Measurements from ENCODE around the gene MARCHF10.

Gene MARCHF10

DNA sequence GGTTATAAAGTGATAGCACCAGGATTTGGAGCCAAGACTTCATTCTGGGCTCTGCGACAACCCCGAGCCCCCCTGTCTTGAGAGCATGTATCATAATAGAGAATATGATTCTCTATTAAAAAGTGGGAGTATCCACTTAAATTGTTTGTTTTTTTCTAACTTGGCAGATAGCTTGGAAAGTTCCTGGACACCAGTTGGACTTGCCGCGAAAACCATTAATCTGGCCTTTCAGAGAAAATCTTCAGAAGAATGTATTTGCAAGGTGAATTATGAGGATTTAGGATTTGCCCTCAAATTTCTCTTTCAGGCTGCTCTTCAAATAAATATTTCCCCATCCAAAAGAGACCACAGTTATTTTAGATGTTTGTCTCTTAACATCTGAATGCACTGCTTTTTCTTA lies 53.5 kb downstream of the MARCHF10 start:
- H3K4me2 ChIP-seq (ENCODE audit: low read depth, low read length, poor library complexity, severe bottlenecking), result no peak overlapping the region
- H3K9me2 ChIP-seq (replicated peaks; ENCODE audit: low read depth, low read length), result no peaks in the 10 kb centered on the region
- no peaks in the 10 kb centered on the region for H3K9me3 ChIP-seq (ENCODE audit: insufficient read depth, low read depth, low read length)
- no peaks in the 10 kb centered on the region for H3K27me3 ChIP-seq (ENCODE audit: insufficient read depth, low read length, poor library complexity, severe bottlenecking)
- no peak for TF ChIP-seq EZH2phosphoT487 (IDR thresholded peaks at IDR 0.05; ENCODE audit: borderline replicate concordance)
- TF ChIP-seq, protein P1, sequence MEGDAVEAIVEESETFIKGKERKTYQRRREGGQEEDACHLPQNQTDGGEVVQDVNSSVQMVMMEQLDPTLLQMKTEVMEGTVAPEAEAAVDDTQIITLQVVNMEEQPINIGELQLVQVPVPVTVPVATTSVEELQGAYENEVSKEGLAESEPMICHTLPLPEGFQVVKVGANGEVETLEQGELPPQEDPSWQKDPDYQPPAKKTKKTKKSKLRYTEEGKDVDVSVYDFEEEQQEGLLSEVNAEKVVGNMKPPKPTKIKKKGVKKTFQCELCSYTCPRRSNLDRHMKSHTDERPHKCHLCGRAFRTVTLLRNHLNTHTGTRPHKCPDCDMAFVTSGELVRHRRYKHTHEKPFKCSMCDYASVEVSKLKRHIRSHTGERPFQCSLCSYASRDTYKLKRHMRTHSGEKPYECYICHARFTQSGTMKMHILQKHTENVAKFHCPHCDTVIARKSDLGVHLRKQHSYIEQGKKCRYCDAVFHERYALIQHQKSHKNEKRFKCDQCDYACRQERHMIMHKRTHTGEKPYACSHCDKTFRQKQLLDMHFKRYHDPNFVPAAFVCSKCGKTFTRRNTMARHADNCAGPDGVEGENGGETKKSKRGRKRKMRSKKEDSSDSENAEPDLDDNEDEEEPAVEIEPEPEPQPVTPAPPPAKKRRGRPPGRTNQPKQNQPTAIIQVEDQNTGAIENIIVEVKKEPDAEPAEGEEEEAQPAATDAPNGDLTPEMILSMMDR (conservative IDR thresholded peaks at IDR 0.05; ENCODE audit: low read length), result no peak
- no peak overlapping the region for H3K9ac ChIP-seq (ENCODE audit: low read depth, low read length, poor library complexity, severe bottlenecking)
- H2AFZ ChIP-seq (ENCODE audit: low read length), result no peak overlapping the region
- H3K36me3 ChIP-seq (ENCODE audit: insufficient read depth, low read length), result no peaks in the 10 kb centered on the region
- H3K79me2 ChIP-seq (ENCODE audit: insufficient read depth, low read length), result no peaks in the 10 kb centered on the region
- H3K4me1 ChIP-seq (ENCODE audit: insufficient read depth, low read length, poor library complexity, severe bottlenecking), result no peaks in the 10 kb centered on the region
- no peaks in the 10 kb centered on the region for H4K20me1 ChIP-seq (ENCODE audit: insufficient read depth, low read length, poor library complexity, severe bottlenecking)
- no peaks in the 10 kb centered on the region for H3F3A ChIP-seq (ENCODE audit: low read depth)
- no peak overlapping the region for H3K4me3 ChIP-seq (ENCODE audit: low read length, poor library complexity, severe bottlenecking)

DNA sequence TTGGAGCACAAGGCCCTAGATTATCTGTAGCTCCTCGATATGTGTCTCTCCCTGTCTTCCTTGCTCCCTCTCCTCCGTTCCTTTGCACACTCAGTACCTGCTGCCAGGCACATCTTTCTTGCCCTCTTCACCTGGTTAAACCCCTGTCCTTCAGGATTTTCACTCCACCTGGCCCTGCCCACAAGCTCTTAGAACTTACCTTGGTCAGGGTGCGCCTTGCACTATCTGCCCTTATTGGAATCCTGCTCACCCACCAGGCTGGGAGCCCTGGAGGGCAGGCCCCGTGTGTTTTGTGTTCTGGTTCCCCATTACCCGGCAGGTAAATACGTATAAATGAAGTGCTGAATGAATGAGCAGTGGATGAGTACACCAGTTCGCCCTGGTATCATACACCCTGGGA lies 54.6 kb downstream of the MARCHF10 start:
- Histone ChIP-seq H3K4me1 (ENCODE audit: insufficient read depth, low read length, poor library complexity, severe bottlenecking) (no peaks in the 10 kb centered on the region), H3K36me3 (ENCODE audit: insufficient read depth, low read length) (no peaks in the 10 kb centered on the region), H2AFZ (ENCODE audit: low read length) (no peak overlapping the region), H3K9ac (ENCODE audit: low read depth, low read length, poor library complexity, severe bottlenecking) (no peak overlapping the region), H3K27me3 (ENCODE audit: insufficient read depth, low read length, poor library complexity, severe bottlenecking) (no peaks in the 10 kb centered on the region), H3F3A (ENCODE audit: low read depth) (no peaks in the 10 kb centered on the region), H3K79me2 (ENCODE audit: insufficient read depth, low read length) (no peaks in the 10 kb centered on the region), H3K9me2 (replicated peaks; ENCODE audit: low read depth, low read length) (no peaks in the 10 kb centered on the region), H3K4me2 (ENCODE audit: low read depth, low read length, poor library complexity, severe bottlenecking) (no peak overlapping the region), H3K4me3 (ENCODE audit: low read length, poor library complexity, severe bottlenecking) (no peak overlapping the region), H3K9me3 (ENCODE audit: insufficient read depth, low read depth, low read length) (no peaks in the 10 kb centered on the region), H4K20me1 (ENCODE audit: insufficient read depth, low read length, poor library complexity, severe bottlenecking) (no peaks in the 10 kb centered on the region)
- TF ChIP-seq EZH2phosphoT487 (IDR thresholded peaks at IDR 0.05; ENCODE audit: borderline replicate concordance), result no peak
- TF ChIP-seq, protein P1 (conservative IDR thresholded peaks at IDR 0.05; ENCODE audit: low read length), result no peak

DNA sequence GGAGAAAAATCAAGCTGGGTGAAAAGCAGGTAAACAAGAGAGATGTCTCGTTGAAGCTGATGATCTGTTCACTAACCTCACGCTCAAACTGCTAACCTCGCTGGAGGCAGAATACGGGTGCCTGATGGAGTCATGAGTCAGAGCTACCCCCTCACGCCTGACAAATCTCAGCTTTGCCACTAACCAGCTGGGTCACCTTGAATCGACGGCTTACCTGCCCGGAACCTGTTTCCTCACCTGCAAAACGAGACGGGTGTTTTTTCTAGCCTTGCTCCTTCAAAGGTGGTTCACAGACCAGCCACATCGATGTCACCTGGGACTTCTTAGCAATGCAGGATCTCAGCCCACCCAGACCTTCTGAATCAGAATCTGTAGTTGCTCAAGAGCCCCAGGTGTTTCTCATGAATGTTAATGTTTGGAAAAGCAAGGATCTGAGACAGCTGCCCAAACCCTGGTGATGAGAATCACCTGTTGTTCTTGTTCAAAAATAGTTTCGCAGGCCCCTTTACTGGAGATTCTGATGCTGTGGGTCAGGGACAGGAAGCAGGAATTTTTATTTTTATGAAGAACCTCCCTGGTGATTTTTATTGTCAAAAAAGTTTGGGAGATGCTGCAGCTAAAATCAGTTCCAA lies 56.9 kb downstream of the MARCHF10 start:
- H3K9me3 ChIP-seq (ENCODE audit: insufficient read depth, low read depth, low read length), result no peaks in the 10 kb centered on the region
- no peak overlapping the region for H3K9ac ChIP-seq (ENCODE audit: low read depth, low read length, poor library complexity, severe bottlenecking)
- no peaks in the 10 kb centered on the region for H3K79me2 ChIP-seq (ENCODE audit: insufficient read depth, low read length)
- H3K4me1 ChIP-seq (ENCODE audit: insufficient read depth, low read length, poor library complexity, severe bottlenecking), result no peaks in the 10 kb centered on the region
- TF ChIP-seq, protein P1 (conservative IDR thresholded peaks at IDR 0.05; ENCODE audit: low read length), result no peak
- no peak for TF ChIP-seq EZH2phosphoT487 (IDR thresholded peaks at IDR 0.05; ENCODE audit: borderline replicate concordance)
- no peaks in the 10 kb centered on the region for H3K36me3 ChIP-seq (ENCODE audit: insufficient read depth, low read length)
- H2AFZ ChIP-seq (ENCODE audit: low read length), result no peak overlapping the region
- H3K27me3 ChIP-seq (ENCODE audit: insufficient read depth, low read length, poor library complexity, severe bottlenecking), result no peaks in the 10 kb centered on the region
- no peaks in the 10 kb centered on the region for H3K9me2 ChIP-seq (replicated peaks; ENCODE audit: low read depth, low read length)
- H3K4me3 ChIP-seq (ENCODE audit: low read length, poor library complexity, severe bottlenecking), result no peak overlapping the region
- no peaks in the 10 kb centered on the region for H3F3A ChIP-seq (ENCODE audit: low read depth)
- no peak overlapping the region for H3K4me2 ChIP-seq (ENCODE audit: low read depth, low read length, poor library complexity, severe bottlenecking)
- H4K20me1 ChIP-seq (ENCODE audit: insufficient read depth, low read length, poor library complexity, severe bottlenecking), result no peaks in the 10 kb centered on the region

Data from Loucy (cell line).